NCI-H226 (cell line): Measurements from ENCODE around the gene KCTD1.
A peak's percentile ranks its signal among the peaks of the same experiment; 100 is the strongest.

Source experiments
- DNase-seq: peaks from one replicate; pipeline ENCODE4 v3.0.0-alpha.2; 2015

The KCTD1 gene

DNA sequence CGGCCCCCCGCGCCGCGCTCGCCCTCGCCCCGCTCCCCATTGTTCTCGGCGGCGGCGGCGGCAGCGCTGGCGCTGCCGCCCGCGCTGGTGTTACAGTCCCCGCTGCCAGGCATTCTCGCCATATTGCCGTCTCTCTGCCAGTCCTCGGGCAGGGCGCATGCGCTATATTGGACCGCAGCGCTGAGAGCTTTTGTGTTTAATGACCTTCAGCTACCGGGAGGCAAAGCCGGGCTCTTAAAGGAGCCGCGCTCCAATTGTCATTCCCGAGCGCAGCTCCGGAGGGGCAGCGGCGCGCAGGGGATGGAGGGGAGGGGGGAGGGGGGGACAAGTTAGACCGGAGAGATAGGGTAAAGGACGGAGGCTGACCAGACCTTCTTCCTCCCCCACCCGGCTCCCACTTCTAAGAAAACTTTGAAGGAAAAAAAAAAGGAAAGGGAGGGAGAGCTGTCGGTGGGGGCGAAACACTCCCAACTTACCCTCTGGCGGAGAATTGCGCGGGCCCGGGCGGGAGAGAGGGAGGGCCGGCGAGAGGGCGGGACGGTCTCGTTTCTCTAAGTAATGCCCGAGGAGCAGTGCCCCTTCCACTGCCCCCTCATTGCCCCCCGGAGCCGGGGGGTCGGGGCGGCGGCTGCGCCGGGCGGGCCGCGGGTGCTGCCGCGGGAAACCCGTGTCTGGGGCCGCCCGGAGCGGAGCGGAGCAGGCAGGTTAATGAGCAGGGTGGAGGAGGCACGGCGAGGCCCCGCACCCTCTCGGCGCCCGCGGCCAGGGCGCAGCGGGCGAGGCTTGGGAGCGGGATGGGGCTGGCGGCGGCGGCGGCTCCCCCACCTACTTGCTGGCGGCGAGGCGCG, at the start of gene KCTD1:
Gene KCTD1, minus strand, starts transcription at position 139 of the 848 bp plus-strand sequence. Its CDS starts 17 bp downstream, at position 122.
- DNase-seq, result peak; percentile 83

DNA sequence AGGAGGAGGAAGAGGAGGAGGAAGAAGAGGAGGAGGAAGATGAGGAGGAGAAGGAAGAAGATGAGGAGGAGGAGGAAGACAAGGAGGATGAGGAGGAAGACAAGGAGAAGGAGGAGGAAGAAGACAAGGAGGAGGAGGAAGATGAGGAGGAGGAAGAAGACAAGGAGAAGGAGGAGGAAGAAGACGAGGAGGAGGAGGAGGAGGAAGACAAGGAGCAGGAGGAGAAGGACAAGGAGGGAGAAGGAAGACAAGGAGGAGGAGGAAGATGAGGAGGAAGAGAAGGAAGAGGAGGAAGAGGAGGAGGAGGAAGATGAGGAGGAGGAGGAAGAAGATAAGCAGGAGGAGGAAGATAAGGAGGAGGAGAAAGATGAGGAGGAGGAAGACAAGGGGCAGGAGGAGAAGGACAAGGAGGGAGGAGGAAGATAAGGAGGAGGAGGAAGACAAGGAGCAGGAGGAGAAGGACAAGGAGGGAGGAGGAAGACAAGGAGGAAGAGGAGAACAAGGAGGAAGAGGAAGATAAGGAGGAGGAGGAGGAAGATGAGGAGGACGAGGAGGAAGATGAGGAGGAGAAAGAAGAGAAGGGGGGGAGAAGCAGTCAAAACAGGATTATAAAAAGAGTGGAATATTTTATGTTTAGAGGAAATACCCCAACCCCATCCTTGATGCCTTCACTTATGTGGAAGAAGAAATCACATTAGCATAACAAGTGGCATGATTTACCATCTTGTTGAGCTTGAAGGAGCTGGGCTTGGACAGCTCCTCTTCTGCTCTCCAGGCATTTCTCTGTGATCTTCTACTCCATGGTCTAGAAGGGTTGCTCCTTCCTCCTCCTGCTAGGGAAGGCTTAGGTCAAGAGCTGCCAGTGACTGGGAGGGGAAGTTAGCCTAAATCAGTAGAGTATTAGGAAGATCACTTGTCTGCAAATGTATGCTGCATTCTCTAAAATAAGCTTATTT, 45.3 kb upstream of the KCTD1 start:
- DNase-seq, result no peak

GRCh38 chr18:26584745-26585144, 36.4 kb upstream of the KCTD1 start:
- DNase-seq, result no peak

DNA sequence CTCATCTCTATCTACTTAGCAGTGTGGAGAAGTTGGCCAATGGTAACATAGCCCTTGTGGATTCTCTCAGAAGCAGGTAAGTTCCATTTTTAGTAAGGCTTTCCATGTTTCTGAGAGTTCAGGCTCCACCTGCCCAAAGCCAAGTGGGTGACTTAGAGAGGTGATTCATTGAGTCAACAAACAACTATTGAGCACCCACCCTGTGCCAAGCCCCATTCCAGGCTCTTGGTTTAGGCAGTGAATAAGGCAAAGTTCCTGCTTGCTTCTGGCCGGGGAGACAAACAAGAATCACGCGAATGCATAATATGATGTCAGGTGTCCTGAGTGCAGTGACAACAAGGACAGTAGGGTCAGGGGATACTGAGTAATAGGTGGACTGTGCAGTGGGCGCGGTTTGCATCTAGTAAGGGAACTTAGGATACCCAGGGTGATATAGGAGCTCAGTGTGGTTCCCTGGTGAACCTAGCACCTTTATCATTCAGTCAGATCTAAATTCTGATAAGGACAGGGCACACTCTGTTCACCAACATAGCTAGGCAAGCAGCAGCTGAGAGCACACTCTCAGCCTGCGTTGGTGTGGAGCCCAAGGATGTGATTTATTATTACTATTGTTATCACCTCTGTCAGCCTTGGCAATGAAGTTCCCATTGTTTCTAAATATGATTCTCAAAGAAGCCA, 31.7 kb upstream of the KCTD1 start:
- no peak for DNase-seq

DNA sequence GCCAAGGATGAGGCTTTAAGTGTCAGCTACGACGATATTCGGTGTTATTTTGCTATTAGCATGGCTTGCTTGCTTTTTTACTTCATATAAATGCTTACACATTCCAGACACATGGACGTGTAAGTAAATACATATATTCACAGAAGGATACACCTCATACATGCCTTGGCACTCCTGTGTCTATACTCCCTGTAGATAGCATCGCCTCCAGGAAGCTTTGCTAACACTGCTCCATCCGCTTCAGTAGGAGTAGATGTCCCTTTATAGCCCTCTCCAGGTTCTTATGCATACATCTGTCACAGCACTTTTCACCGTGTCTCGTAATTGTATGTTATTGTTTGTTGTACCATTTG, 27.5 kb upstream of the KCTD1 start:
- DNase-seq, result no peak

DNA sequence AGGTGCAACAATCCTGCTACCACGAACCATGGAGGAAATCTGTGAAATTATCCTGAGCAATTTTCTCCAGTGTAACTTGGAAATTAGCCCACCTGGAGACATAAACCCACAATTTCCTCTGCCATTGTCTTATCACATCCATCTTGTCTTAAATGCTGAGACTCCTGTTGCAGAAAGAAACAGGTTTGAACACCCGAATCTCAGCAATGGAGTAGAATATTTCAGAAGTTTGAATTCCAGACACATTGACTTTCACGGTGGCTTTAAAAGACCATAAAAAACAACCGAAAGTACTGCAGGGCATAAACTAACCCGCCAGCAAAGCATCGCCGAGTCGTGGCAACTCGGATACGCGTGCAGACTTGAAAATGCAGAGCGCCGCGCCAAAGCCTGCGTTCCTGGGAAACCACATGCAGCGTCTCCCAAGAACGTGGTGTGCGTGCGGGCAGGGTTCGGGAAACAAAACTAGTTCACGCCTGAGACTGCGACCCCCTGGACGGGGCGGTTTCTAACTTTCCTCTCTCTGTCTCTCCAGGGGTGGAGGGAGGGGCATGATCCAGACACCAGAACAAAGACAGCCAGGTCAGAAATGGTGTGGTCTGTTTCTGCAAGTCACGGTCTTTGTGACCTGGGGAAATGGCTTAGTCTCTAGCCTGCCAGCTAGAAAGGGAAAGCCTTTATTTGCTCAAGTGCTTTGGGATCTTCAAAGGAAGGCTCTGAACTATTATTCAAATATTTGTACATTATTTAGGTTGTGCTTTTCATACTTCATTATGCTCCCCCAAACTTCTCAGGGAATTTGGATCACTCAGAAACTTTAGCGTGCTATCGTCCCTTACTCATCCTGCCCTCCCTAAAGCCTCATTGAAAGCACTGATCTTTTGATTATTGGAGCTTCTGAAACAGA, 26.9 kb upstream of the KCTD1 start:
- DNase-seq, result no peak

- DNase-seq, result no peak
Measured at GRCh38 chr18:26568926-26569665, 20.7 kb upstream of the KCTD1 start.

- no peak for DNase-seq
Measured at GRCh38 chr18:26568513-26568912, 20.2 kb upstream of the KCTD1 start.

GRCh38 chr18:26566874-26567555, 18.7 kb upstream of the KCTD1 start:
- no peak for DNase-seq

DNA sequence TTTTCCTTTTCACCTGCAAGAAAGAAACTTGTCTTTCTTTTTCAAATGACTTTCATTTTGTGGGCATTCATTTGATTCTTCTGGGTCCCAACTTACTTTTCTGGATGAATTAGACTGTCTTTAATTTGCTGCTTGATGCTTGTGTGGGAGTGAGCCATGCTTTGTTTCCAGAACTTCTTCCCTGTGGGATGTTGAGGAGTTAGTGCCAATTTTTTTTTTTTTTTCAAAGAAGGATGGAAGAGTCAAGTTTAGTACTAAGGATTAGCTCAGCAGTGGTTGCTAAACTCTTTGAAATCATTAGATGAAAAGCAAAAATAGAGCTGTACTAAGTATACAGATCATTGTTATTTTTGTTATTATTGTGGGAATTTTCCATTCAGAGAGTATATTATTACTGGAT, 17.2 kb upstream of the KCTD1 start:
- DNase-seq, result no peak

- no peak for DNase-seq
Measured at GRCh38 chr18:26563024-26563423, 14.7 kb upstream of the KCTD1 start.

GRCh38 chr18:26562568-26562967, 14.2 kb upstream of the KCTD1 start:
- DNase-seq, result no peak

- DNase-seq, result no peak
Measured at GRCh38 chr18:26561769-26562168, 13.4 kb upstream of the KCTD1 start.

DNA sequence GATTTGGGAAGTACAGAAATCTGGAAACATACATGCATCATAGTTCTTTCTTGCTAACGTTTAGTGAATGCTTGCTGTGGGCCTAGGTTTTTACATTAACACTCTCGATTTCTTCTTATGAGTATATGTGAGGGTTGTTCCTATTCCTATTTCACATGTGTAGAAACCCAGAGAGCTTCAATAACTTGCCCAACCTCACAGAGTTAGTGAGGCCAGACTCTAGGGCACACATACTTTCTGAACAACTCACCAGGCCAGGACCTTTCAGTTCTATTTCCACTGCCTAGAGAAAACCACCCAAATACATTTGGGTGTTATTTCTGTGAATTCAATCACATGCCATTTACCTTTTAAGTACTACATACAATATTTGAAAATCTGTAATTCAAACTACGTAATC, 8.2 kb upstream of the KCTD1 start:
- DNase-seq, result peak; percentile 38

GRCh38 chr18:26555804-26556553, 7.6 kb upstream of the KCTD1 start:
- DNase-seq, result no peak

GRCh38 chr18:26553943-26554342, 5.6 kb upstream of the KCTD1 start:
- no peak for DNase-seq

- DNase-seq, result no peak
Measured at GRCh38 chr18:26551695-26552081, 3.3 kb upstream of the KCTD1 start.

- no peak for DNase-seq
Measured at GRCh38 chr18:26550998-26551694, 2.8 kb upstream of the KCTD1 start.
